Measurements from ENCODE around the gene SETD2.
A peak's percentile ranks its signal among the peaks of the same experiment; 100 is the strongest.
"Not testable (repeated sequence)": the region's sequence is repeated elsewhere in the genome, so short reads cannot be mapped to it uniquely, and the experiment has no call there.

SETD2 gene

DNA sequence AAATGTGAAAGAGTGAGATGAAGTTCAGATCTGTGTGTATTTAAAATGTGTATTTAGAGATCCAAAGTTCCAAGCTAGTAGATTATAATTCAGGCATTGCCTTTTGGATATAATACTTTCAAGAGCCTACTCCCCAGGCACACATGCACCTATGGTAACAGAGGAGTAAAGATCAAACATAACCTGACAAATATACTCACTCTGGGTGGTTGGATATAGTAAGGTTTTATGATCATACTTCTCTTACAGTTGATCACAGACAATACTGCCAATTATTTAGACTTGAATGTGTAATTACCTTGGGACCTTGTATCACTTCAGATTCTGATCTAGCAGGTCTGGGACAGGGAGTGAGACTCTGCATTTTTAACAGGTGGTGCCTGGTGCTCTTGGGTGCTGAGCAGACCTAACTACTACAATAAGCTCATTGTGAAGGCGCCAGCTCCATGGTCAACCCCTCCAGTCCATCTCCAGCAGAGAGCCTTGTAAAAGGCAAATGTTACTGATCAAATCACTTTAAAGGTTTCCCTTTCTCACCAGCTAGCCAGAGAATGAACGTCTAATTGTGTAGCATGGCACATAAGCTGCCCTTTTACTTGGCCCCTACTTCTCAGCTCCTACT lies 128.9 kb downstream of the SETD2 start:
- DNase-seq (ENCODE audit: low read depth in 2 of 2), result no peak

DNA sequence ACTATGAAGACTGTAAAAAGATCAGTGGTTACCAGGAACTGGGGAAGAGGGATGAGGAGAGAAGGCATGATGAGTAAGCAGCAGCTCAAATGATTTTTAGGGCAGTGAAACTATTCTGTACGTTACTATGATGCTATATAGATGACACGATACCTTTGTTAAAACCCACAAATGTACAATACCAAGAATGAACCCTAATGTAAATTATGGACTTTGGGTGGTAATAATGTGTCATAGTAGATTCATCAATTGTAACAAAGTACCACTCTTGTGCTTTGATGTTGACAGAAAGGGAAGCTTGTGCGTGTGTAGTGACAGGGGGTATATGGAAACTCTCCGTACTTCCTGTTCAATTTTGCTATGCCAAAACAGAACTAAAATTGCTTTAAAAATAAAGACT lies 132.9 kb downstream of the SETD2 start:
- not testable (repeated sequence) for DNase-seq (ENCODE audit: low read depth in 2 of 2)

DNA sequence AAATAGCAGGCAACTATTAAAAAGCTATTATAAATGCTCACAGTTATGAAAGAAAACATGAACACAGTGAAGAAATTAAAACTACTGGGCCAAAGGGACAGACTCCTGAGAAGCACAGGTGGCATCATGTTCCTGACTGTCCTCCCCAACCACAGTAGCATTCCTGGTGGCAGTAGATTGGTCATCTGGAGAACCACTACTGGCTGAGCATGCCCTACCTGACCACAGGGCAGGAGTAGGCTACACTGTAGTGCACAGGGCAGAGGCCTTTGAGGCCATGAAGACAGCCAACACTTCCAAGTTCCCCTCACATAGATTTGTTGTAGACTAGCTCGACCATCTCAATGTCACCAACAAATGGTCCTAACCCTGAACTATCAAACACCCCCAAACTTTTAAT lies 135.2 kb downstream of the SETD2 start:
- no peak for DNase-seq (ENCODE audit: low read depth in 2 of 2)

DNA sequence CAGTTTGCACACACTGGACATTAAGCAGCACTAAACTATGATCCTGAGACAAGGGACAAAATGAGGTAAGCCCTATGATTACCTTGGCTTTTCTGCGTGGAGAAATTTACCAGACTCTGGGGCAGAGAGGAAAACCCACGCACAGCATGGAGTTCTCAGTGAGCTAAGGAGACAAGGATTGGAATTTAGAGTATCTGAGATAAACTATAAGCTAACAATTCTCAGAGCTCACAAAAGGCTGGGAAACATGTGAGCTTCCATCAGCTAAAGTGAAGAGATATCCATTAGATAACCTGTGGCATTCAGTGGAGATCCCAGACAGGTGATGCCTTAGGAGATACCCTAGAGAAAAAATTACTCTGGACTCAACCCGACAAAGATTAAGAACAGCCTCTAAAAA lies 135.8 kb downstream of the SETD2 start:
- no peak for DNase-seq (ENCODE audit: low read depth in 2 of 2)

DNA sequence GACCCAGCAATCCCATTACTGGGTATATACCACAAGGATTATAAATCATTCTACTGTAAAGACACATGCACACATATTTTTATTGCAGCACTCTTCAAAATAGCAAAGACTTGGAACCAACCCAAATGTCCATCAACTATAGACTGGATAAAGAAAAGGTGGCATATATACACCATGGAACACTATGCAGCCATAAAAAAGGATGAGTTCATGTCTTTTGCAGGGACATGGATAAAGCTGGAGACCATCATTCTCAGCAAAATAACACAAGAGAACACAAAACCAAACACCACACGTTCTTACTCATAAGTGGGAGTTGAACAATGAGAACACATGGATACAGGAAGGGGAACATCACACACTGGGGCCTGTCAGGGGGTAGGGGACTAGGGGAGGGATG lies 137.5 kb downstream of the SETD2 start:
- not testable (repeated sequence) for DNase-seq (ENCODE audit: low read depth in 2 of 2)

DNA sequence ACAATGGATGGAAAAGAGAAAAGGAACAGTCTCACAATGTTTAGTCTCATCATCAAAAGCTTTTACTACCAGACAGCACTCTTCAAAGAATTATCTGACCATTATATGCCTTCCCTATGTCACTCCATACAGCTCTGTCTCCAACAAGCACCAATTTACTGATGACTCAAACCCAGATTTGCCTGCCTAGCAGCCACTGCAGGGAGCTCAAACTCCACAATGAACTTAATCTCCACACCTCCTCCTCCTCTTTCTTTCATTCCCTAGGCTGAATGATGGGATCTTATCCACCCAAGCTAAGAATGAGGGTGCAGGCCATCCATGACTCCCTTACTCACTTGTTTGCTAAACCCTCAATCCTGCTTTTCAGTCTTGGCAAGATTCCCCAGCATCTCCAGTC lies 139.0 kb downstream of the SETD2 start:
- no peak for DNase-seq (ENCODE audit: low read depth in 2 of 2)

DNA sequence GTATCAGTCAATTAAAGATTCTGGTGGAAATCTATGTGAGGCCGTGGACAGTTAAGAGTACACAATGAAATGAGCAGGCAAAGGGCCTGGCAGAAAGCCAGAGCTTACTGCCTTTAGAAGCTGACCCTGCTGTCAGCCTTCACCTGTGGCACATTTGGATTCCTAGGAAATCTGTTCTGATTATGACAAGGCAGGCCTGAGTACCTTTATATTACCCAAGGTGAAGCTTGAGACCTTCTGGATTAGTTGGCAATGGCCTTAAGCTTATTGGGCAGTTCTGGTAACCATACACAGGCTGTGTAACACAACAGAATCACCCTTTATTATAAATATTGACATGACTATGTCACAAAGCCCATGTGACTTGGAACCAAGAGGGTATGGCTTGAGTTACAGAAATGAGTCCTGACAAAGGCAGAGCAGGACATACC lies 141.3 kb downstream of the SETD2 start:
- DNase-seq (ENCODE audit: low read depth in 2 of 2), result no peak

DNA sequence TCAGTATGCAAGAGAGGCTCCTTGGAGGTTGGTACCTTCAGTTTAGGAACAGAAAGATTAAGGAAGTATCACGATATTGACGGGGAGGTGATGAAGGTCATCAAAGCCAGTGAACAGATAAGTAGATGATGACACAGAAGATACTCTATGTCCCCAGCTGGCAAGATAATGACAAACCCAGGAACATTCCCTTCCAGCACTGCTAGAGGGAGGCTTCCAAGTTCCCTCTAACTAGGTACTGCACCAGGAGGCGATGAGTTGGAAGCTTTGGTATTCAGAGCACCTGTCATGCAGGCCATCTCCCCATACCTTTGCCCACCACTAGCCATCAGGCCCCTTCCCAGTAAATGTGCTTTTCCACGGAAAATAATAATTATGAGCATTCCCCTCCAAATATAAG lies 143.6 kb downstream of the SETD2 start:
- DNase-seq (ENCODE audit: low read depth in 2 of 2), result no peak

DNA sequence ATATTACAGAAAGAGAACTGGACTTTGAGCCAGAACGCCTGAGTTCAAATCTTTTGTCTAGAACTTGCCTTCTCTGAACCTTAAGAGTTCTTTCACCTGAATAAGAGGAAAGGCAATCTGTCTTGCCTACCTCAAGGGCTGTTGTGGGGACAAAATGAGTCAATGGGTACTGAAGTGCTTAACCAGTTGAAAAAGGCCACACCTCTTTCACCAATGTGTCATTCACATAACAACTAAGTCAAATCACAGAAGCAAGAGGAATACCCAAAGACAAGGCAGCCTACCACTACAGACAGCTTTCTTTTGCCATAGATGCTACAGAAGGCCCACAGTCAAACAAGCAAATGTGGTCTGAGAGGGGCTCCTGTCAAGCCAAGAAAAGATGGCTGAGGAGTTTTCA lies 144.7 kb downstream of the SETD2 start:
- DNase-seq (ENCODE audit: low read depth in 2 of 2), result no peak

DNA sequence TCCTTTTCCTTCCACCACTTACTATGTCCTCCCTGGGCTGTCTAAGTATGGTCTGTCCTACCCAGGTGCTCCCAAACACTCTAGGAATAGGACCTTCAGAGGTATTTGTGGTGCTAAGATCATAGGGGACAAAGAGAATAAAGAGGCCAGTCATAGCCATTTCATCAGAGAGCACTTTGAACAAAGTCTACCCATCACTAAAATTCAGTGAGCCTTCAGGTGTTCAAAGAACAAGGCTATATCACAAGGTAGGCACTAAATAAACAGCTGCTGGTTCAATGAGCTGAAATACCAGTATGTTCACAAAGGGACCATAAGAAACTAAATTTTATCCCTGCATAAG lies 145.7 kb downstream of the SETD2 start:
- no peak for DNase-seq (ENCODE audit: low read depth in 2 of 2)

DNA sequence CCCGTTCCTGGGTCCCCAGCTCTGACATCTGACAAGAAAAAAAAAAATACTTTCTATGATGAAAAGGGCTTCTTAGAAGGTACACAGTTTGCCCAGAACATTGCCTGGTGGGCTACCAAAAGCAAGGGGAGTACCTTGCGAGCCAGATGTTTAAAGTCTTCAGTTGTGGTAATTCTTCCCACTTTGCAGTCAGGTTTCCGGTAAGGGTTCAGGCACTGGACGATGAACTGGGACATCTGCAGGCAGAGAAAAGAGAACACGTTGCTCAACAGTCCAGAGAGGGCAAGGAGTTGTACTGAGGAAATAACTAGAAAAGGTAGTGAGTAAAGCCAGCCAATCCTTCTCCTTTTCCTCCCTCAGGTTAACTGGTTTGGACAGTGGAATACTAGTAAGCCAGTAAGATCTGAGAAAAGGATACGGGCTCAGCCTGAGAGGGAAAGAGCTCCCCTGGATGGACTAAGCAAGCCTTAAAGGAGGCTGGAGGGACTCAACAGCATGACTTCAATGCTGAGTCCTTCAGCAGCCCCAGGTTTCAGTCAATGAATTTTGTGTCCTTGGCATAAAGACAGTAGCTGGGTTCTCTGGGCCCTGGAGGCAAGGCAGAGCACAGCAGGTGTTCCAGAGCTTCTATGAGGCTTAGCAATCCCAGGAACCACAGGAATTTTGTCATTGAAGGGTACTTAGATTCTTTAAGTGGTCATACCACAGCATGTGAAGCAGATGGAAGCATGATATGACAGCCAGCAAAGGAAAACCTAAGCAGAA lies 146.2 kb downstream of the SETD2 start:
- DNase-seq (ENCODE audit: low read depth in 2 of 2), result no peak

DNA sequence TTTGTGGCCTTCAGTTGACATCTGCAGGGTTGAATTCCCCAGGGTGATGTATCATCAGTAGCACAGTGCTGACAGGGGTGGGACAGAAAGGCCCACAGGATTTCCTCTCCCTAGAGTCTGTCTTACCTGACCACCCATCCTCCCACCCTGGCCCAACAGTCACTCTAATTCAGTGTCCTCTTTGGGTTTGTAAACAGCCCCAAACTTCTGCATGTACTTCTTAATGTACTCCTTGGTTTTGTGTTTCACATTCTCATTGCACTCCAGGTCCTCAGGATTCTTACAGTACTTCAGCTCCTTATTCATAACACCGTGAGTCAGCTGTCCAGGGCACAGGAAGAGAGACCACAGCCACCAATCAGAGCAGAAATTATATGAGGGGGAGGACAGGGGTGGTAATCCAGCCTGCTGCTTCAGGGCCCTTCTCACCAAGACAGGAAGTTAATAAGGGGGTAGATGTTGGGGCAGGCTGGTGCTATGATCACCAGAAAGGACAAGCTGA lies 146.9 kb downstream of the SETD2 start:
- peak in 1 of 2 donors; percentile 20 for DNase-seq (ENCODE audit: low read depth in 2 of 2)

DNA sequence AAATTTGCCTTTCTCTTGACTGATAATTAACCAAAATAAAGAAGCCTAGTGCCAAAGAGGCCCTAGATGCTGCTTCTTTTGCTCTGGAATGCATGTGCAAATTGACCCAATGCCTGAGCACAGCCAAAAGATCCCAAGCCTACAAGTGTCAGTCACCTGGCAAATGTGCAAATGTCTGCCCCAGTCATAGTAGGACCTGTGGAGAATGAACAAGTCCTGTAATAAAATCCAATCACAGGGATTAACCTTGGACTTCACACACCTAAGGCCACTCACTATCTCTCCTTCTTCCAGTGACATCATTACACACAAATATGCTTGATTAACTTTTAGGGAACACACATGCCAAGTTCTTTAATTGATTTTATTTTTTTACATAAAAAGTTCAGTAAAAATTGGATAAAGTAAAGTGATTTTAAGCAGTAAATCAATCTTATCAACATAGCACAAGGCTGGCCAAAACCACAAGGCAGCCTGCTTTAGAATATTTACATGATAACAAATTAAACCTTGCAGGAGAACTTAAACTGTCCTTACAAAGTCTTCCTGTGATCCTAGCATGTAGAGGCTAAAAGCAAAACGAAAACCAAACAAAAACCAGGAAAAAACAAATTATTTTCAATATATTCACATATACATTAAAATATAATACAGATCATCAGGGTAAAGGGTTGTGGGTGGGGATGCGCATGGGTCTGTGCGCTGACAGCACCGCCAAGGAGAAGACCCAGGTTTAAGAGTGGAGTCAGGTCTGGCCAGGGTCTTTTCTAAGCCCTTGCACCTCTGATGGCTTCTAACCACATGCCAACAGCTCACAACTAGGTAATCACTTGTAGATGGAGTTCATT lies 147.6 kb downstream of the SETD2 start:
- no peak for DNase-seq (ENCODE audit: low read depth in 2 of 2)

DNA sequence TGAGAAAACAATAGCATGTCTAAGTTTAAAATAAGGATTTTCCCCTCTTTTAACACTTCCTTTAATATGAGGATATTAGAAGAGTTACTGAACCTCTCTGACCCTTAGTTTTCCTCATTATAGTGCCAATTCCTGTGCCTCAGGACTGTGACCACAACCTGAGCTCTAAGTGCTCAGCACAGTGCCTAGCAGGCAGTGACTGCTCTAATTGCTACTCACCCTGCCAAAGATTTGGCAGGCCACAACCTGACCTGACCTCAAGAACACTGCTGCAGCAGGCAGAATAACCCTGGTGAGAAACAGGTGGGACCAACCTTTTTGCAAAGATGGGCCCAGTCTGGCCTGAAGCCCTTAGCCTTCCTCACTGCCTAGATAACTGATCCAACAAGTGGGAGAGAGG lies 148.8 kb downstream of the SETD2 start:
- DNase-seq (ENCODE audit: low read depth in 2 of 2), result no peak

DNA sequence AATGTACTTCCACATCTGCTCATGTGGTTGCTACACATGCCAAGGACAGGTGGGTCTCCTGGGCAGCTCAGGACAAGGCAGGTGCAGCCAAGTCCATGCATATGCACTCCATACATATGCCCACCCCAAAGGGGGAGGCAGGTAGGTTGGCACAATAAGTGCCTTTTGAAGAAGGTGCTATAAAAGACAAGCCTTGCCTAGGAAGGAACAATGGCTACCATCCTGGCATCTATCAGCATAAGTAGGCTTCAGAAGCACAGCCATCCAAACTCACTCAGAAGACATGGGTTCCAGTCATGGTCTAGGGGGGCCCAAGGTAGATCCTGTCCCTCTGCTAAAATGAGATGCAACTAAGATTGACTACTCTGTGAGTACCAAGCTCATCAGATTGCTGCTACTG lies 149.9 kb downstream of the SETD2 start:
- no peak for DNase-seq (ENCODE audit: low read depth in 2 of 2)

DNA sequence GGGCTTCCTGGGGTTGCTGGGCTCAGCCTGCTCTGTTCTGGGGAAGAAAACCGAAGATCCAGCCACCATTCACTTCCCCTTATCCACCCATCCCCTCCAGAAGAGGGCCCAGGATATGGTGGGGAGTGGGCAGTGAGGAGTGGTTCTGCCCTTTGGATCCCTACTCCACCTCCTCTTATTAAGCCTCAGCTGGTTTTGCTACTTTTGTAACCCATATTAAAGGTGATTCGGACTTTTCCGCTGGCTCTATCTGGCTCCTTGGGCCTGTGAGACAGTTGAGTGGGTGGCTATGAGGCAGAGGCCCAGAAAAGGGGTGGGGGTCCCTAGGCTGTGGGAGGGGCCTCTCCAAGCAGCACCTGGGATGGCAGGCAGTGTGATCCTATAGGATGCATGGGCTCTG lies 150.7 kb downstream of the SETD2 start:
- no peak for DNase-seq (ENCODE audit: low read depth in 2 of 2)

DNA sequence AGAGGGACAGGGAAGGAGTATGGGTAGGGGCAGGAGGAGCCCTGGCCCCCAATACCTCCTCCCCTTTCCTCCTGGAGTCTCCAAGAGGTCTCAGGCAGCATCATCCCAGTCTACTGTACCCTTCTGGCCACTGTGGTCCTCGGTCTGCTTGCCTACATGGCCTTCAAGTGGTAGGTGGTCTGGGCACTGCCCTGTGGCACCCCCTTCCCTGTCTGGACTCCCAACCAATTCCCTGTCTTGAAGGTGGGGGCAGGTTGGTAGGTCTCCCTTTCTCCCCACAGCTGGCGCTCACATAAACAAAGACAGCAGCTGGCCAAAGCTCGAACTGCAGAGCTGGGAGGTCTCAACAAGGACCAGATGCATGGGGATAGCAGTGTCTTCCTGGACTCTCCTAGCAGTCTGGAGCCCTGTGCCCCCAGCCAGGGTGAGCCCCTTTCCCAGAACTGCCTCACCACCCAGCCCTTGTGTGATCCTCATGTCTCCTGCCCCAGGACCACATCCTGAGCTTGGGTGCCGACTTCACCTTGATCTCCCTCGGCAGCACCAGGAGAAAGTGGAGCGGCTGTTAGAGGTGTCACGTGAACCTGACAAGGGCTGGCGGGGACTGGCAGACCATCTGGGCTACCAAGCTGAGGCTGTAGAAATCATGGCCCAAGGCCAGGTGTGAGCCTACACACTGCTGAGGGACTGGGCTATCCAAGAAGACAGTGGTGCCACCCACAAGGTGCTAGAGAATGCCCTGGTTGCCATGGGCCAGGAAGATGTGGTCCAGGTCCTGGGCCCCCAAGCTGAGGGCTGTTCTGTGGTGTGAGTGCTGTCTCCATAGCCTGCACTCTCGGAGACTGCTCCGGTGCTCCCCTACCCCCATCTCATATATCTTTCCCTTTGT lies 151.3 kb downstream of the SETD2 start:
- no peak for DNase-seq (ENCODE audit: low read depth in 2 of 2)

DNA sequence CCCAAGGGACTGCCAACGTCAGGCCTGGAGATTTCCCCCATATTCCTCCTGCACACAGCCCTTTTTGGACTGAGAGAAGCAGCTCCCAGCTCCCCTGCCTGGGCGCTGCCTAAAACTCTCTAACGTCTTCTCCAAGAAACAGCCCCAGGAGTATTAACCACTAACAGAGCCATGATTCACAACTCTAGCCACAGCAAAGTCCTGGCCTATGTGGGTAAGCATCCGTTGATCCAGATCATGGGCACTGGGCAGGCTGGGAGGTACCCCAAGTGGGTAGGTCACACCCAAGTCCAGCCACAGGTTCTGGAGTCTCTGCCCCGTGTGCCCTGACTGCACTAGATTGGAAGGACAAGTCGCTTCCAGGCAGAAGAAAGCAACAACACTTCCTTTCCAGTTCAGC lies 152.5 kb downstream of the SETD2 start:
- no peak for DNase-seq (ENCODE audit: low read depth in 2 of 2)

DNA sequence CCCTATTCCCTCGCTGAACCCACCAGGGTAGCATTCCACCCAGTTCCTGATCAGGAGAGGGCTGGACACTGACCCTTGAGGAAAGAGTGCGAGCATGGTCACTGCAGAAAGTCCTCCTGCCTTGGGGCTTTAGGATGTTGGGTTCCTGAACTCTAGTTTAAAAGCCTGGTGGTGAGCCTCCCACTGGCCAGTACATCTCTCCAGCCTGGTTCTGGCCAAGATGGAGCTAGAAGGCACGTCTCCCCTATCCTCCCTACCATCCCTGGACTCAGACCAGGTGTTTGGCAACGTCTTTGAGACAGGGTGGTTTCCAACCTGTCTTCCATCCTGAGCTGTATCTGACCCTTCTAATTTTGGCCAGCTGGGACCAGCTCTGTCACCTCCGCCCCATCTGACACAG lies 153.0 kb downstream of the SETD2 start:
- DNase-seq (ENCODE audit: low read depth in 2 of 2), result no peak

DNA sequence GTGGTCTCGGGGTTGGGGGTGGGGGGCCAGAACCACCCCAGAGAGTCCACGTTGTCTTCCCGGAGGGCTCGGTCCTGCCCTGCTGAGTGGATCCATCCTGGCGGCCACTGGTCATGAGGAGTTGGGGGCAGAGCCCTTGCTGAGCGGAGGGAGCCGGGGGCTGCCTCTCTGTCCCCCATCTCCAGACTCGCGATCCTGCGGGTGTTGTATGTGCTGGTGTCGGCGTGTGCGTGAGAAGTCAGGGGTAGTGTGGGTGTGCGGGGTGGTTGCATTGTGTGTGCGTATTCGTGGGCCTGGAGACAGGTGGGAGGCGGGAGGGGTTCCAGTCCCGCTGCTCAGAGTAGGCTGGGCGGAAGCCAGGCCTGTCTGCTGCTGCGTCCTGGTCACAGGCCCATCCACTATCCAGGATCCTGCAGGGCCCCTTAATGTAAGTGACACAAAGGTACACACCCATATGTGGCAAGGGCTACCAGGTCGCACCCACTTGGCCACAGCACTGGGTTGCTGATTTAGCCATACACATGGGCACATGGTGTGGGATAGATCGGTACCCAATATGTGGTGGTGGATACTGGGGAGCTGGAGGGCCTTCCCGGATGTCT lies 153.7 kb downstream of the SETD2 start:
- no peak for DNase-seq (ENCODE audit: low read depth in 2 of 2)

Measured in activated CD8-positive, alpha-beta memory T cell treated with anti-CD3 and anti-CD28 coated beads for 4 hours (primary cell).